Stimulated activated CD4-positive, alpha-beta T cell treated with anti-CD3 and anti-CD28 coated beads, Interleukin-12 subunit alpha, Interleukin-12 subunit beta, amount 100 ng/mL, for 4 hours (primary cell): Measurements from ENCODE around the gene SPCS3.
"Not testable (repeated sequence)": the region's sequence is repeated elsewhere in the genome, so short reads cannot be mapped to it uniquely, and the experiment has no call there.

ENCODE experiments used
- DNase-seq: peaks from one replicate; pipeline ENCODE4 v3.0.0-alpha.2; 2020

The SPCS3 gene

DNA sequence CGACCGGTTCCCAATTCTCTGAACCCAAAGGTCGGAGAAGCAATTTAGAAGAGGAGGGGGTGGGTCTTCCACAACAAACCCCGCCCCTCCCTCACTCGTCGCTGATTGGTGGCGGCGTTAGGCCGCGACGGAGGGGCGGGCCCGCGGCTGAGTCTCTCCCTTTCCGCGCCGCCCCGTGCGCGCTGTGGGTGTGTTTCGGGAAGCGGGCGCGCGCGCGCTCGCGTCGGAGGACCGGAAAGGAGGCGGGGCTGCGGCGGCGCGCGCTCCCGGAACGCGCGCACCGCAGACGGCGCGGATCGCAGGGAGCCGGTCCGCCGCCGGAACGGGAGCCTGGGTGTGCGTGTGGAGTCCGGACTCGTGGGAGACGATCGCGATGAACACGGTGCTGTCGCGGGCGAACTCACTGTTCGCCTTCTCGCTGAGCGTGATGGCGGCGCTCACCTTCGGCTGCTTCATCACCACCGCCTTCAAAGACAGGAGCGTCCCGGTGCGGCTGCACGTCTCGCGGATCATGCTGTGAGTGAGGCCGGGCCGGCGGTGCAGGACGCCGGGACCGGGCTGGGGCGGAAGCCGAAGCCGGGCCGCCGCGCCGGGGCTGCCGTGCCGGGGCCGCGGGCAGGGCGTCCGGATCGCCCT is at the start of gene SPCS3:
Gene SPCS3 (plus strand): TSS at position 263 of the 636 bp plus-strand sequence. CDS start 111 bp downstream, at position 374.
- peak; percentile 95 for DNase-seq

DNA sequence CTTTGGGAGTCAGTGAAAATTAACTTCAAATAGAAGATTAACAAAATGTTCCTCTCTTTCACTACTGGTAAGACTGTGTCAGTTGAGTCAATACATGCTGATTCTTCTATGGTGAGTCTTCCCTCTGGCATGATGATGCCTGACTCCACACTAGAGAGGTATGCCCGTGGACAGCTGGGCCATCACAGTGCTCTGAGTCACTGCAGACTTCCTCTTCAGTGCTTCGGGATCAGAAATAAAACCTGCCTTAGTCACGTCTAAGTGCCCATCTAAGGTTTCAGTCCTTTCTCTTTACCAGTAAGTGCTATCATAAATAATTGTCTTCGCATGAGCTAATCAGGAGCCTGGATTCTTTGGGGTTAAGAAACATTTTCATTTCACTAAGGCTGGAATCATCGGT is 49.1 kb upstream of the SPCS3 start:
- DNase-seq, result no peak

DNA sequence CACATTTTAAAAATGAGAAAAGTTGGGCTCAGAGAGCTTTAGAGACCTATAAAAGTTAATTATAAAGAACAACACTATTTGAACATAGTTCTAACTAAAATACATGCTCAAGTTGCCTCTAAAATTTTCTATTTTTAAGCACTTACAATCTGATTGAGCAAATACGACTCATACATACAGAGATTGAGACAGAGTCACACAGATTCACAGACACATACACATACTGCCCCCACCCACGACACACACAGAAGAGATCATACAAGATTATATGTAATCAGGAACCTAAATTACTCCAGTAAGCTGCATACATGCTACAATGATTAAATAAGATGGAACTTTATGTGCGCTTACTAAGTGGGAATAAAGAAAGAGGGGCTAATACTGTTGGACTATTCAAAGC is 48.0 kb upstream of the SPCS3 start:
- no peak for DNase-seq

DNA sequence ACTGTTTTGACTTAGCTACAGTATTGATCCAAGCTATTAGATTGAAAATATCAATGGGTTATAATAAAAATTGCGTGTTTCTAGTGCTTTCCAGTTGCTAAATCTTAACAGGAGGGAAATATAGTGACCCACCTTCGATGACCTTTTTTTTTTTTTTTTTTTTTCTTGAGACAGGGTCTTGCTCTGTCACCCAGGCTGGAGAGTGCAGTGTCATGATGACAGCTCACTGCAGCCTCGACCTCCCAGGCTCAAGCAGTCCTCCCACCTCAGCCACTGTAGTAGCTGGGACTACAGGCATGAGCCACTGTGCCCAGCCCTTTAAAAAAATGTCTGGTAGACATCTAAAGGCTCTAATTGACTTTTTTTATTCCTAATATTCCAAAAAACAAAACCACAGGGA is 47.0 kb upstream of the SPCS3 start:
- no peak for DNase-seq

DNA sequence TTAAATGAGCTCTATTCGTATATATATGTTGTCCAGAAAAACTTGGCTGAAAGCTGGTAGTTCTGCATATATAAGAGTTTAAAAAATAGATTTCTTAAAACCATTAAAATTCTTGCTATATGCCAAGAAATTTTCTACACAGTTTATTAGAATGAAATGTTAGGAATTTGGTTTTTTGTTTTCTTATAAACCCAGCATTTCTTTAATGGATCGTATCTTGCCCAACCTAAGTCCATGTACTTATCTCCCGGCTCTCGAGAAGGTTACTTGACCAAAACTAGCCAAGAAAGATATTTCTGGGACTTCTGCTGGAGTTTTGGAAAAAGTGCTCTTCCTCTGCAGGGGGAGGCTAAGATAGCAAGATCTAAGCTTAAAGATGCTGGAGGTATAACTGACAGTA is 46.0 kb upstream of the SPCS3 start:
- DNase-seq, result no peak

DNA sequence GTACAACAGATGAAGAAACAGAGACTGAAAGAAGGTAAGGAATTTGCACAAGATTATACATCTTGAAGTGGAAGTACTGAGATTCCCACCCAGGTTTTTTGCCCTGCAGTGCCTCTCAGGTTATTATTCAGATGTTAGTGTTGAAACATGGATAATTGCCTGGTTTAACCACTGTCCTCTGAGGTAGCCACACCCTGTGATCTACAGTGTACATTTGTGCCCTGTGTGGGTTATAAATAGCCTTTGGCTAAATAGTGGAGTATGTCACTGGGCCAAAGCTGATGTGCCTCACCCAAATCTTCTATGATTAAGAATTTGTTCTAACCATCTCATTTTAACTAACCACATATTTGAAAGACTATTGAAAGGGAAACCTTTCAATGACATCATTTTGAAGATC is 45.3 kb upstream of the SPCS3 start:
- DNase-seq, result no peak

DNA sequence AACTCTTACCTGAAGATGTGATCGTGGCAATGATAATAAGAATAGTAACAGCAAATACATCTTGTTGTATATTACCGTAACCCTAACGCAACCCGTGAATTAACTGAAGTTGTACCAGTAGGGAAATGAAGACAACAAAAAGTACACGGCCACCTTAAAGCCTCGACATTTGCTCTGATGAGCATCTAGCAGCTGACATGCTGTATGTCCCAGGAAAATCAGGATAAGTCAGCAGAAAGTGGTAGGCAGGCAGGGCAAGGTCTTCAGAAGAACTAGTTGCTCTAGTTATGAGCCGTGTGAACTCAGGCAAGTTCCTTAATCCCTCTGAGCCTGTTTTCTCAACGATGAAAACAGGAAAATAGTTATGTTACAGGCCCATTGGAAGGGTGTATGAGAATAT is 43.1 kb upstream of the SPCS3 start:
- DNase-seq, result no peak

DNA sequence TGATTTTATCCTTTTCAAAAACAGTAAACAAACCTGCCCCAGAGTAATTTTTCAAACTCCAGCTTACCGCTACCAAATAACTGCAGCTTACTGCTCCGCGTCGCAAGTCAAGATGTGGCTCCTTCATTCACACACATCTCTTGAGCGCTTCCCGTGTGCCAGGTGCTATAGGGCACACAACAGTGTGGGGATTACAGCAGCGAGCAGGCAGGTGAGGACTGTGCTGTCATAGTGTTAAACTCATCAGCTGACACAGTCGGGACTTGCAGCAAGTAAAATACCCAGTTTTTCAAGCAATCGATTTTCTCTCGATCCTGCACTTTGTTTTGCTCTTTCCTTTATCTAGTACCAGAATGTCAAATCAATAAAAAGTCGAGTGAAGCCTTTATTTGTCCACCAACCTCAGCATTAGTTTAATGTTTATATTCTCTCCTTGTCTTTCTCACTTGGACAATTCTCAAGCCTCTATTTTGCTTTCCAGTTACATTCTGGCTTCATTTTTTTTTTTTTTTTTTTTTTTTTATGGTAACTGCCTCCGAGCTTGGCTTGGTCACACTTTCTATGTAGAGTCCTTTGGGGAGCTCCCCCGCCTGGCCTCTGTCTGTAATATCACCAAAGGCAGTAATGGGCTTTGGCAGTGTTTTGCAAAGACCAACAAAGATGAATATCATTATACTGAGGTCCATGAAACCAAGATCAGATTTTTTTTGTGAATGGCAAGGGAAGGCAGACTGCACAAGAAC is 42.4 kb upstream of the SPCS3 start:
- peak; percentile 23 for DNase-seq

DNA sequence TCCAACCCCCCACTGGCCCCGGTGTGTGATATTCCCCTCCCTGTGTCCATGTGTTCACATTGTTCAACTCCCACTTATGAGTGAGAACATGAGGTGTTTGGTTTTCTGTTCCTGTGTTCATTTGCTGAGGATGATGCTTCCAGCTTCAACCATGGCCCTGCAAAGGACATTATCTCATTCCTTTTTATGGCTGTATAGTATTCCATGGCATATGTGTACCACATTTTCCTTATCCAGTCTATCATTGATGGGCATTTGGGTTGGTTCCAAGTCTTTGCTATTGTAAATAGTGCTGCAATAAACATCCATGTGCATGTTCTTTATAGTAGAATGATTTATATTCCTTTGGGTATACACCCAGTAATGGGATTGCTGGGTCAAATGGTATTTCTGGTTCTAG is 40.2 kb upstream of the SPCS3 start:
- DNase-seq, result not testable (repeated sequence)

DNA sequence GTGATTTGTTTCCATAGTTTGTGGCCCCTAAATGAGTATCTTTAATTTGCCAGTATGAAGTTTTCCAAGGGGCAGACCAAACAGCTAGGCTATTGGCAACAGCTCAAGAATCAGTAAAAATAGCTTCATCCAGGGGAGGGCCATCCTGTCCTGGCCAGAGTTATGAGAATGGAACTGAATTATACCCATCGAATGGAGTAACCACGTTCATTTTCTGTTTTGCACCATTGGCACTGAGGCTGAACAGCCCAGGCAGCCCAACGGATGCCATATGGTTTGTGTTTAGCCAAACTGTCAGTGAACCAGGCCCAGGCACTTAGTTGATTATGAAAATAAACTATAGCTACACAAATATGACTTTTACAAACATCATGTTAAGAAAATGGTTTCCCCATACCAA is 33.0 kb upstream of the SPCS3 start:
- no peak for DNase-seq

DNA sequence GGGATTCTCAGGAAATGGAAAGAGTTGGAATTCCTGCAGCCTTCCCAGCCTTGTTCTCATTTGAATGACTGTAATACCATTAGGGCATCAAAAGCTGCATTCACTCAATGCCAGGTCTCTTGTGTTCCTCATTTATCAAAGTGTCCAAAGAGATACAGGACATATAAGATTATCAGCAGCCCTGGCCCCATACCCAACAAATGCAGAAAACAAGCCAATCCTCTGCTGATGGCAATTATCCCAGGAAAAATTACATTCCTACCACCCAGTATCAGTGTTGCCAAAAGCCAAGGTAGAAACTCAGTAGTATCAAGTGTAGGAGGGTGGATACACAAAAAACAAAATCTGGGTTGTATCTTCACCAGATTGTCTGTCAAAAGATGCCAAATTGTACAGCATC is 32.2 kb upstream of the SPCS3 start:
- no peak for DNase-seq

DNA sequence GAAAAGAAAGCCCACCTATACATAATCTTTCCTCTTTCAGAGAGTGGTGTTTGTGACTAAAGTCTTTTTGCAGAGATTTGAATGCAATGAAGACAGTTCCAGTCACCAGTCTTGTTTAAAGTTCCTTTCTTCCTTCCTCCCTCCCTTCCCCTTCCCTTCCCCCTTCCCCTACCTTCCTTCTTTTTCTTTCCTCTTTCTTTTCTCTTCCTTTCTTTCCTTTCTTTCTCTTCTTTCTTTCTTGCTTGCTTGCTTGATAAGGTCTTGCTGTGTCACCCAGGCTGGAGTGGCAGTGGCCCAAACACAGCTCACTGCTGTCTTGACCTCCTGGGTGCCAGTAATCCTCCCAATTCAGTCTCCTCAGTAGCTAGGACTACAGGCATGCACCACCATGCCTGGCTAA is 31.7 kb upstream of the SPCS3 start:
- DNase-seq, result no peak

DNA sequence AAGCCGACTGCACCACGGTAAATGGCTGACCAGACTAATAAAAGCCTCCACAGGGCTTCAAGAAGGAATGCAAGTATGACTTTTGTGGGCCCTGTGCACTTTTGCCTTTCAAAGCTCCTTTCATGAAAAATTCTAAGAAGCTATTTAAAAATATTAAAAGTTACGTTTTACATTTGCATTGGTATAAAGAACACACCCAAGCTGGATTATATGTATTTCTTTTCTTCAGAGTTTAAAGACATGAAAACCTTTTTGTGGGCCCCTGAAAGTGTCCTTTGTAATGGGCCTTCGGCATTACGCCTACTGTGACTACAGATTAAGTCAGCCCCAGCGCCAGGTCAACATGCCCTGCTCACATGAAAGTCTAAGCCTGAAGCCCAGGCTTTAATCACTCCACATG is 30.2 kb upstream of the SPCS3 start:
- DNase-seq, result no peak

DNA sequence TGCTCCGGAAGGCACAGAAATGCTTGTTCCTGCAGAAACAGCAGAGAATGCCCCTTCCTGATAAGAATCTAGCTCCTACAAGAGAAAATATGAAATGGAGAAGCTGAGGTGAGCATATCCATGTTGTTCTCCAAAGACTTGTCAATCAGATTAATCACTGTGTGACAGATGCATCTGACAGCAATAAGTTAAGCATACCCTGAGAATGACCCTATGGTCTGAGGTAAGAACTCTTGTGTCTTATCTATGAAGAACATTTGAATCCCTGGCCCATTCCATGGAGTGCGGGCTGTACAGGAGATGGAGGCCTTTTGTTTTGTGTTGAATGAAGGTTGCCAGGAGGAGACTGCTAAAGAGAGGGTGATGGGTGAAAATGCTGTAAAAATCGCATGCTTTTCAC is 29.2 kb upstream of the SPCS3 start:
- no peak for DNase-seq

DNA sequence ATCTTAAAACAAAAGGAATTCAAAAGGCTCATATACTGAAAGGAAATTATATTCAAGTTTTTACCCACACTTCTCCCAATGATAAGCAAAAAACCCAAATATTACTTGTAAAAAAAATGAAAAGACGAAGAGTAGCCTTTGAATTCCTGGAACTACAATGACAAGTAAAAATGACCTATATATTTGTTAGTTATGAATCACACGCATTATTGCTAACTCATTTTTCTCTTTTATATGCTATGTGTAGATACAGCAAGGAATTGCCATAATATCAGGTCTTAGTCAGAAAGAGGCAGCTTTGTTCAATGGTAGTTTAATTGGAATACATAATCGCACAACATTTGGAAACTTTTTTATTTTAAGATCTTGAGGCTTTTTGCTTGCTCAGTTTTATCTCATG is 28.0 kb upstream of the SPCS3 start:
- DNase-seq, result no peak

DNA sequence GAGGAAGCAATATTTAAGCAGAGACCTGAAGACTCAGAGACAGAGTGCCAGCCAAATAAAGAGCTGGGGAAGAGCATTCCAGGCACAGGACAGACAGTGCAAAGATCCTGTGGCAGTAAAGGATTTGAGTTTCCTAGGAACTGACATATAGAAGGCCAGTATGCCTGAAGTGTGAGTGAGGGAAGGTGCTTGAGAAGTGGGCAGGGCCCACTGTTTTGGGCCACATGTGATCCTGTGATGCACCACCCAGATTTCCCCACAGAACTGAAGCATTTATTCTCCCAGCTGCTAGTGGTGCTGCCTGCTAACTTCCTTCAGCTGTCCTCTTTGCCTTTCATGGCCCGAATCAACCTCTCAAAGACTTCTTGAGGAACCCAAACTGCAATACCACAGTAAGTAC is 26.8 kb upstream of the SPCS3 start:
- no peak for DNase-seq

DNA sequence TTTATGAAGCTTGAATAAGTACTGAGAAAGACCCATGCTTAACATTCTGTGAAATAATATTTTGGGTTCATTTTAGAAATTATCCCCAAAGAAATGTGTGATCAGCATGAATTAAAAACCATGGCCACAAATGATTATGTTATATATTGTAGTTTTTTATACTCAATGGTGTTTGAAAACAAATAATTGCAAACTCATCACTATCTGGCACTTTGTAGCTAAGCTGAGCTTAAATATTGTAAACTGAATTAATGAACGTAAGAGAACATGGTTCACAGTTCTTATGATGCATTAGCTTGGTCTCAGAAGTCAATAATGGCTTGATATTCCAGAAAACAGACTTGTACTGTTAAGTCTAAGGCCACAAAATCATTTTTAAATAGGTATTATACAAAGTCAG is 26.1 kb upstream of the SPCS3 start:
- no peak for DNase-seq

DNA sequence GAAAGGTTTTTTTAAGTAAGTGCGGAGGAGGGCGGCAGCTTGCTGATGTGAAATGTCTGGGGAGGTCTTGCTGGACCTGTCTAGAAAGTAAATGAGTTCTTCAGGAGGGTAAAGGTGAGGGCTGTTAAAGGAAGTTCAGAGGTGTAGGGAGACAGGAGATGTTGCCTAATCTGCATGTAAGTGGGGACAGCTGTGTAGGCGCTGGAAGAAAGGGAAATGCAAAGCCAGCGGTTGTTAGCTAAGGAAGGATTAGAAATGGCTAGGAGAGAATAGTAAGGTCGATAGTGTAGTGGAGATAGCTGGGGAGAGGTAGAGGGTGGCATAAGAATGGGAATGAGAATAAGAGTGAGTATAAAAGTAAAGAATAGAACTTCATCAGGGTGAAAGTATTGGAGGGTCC is 23.9 kb upstream of the SPCS3 start:
- not testable (repeated sequence) for DNase-seq

DNA sequence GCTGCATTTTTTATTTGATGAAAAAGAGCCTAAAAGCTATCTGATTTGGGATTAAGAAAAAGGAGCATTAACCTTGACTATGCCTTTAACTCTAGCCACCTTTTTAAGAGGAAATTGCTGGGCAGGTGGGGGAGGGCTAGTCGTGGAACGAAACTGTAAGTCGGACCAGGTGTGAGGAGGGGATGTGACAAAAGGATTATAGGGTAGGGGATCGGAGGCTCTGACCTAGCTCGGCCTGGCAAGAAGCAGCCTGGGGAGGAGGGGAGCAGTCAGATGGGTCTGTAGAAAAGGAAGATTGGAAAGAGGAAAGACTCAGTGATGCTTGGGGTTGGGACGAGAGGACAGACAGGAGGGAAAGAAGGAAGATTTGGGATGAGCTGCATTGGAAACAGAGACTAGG is 21.1 kb upstream of the SPCS3 start:
- DNase-seq, result no peak

DNA sequence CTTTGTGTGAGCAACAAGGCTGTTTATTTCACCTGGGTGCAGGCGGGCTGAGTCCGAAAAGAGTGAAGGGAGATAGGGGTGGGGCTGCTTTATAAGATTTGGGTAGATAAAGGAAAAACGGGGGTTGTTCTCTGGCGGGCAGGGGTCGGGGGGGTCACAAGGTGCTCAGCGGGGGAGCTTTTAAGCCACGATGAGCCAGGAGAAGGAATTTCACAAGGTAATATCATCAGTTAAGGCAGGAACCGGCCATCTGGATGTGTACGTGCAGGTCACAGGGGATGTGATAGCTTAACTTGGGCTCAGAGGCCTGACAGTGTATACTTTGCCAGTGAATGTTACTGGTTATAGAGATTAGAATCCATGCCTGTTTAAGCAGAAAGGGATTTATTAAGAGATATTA is 19.7 kb upstream of the SPCS3 start:
- DNase-seq, result no peak

DNA sequence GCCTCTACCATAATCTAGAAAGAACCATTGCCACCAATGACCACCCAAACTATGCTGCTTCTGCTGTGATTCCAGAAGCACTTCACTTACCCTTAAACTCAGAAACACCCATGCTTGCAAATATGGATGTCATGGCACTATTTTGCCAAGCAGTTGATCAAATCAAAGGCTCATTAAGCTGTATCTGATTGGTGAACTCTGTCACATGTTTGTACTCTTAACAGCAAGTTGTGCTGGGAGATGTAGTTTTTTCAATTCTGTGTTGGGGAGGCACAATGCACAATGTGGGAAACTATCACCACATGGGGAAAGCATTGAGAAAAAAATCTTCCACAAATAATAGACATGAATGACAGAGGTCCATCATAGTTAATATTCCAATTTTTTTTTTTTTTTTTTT is 19.2 kb upstream of the SPCS3 start:
- DNase-seq, result no peak

DNA sequence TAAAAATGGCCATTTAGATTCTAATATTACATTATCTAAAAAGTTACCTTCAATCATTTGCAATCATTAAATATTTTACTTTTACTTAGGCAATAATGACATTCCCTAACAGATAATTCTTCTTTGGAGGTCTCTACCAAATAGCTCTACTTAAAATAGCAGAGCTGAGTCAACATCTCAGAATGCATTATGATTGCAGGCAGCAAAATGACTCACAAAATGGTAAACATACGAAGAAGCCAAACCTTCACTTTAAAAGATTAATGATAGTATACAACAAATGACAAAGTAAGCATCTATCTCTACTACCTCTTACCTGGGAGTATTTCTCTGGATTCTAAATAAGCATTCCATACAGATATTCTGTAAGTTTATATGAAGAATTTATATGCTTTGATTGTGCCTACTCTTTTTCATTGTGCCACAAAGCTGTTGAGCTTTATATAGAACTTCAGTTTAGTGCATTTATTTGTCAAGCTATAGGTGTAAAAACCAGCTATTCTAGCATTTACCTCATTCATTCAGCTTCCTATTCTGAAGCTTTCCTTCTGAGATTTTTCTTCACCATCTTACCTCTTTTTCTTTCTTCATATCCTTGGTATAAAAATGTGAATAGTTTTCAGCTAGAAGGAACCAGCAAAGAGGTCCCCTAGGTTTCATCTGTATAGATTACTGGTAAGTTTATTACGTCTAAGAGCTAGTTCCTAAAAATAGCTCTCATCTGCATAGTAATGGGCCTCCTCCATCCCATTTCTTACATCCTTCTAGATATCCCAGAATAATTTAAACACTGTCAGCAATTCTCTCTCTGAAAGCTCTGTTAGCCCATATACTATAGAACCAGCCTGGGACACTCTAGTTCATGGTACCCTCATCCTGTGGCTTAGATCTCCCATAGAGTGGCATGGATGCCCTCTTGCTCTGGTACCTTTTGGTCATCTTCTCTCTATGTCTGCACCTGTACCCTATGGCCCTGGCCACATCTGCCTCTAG is 17.2 kb upstream of the SPCS3 start:
- DNase-seq, result no peak

DNA sequence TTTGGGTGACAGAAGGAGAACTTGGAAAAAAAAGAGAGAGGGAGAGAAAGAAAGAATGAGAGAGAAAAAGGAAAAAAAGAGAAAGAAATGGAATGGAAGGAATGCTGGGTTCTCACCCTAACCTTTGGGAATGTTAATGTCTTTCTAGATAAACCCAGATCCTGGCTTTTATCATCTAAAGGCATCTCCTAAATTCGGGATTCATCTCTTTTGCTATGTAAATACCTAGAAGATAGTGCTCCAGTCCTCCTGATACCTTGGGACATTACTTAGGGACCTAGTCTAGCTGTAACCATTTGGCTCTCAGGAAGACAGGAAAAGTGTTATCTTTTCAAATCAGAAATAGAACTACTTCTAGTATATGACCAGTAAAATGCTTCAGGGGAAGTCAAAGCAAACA is 15.8 kb upstream of the SPCS3 start:
- no peak for DNase-seq
